Muscle layer of duodenum (tissue), 2 donors: ENCODE data around the gene SOD1.

Experiments
- H3K27ac ChIP-seq: one replicate; pipeline ENCODE4 v1.7.0; 2013; ENCODE audit warnings: mild to moderate bottlenecking, low read length
- H3K27me3 ChIP-seq: one replicate; pipeline ENCODE4 v1.7.0; 2013; ENCODE audit warnings: low read depth, mild to moderate bottlenecking, control low read depth, low read length
- H3K36me3 ChIP-seq, 2 donors: one replicate each; pipeline ENCODE4 v1.7.0; 2013; ENCODE audit warnings: low read length in 2 of 2, control low read depth in 1 of 2, mild to moderate bottlenecking in 1 of 2; ENCODE audit not compliant: insufficient read depth in 2 of 2, control insufficient read depth in 1 of 2
- H3K4me1 ChIP-seq, 2 donors: one replicate each; pipeline ENCODE4 v1.7.0; 2013; ENCODE audit warnings: low read length in 2 of 2, mild to moderate bottlenecking in 2 of 2, control low read depth in 1 of 2, moderate library complexity in 1 of 2; ENCODE audit not compliant: insufficient read depth in 2 of 2, control insufficient read depth in 1 of 2
- H3K4me3 ChIP-seq, 2 donors: one replicate each; pipeline ENCODE4 v1.7.0; 2013; ENCODE audit warnings: low read length in 2 of 2, low read depth in 1 of 2, mild to moderate bottlenecking in 1 of 2
- H3K9me3 ChIP-seq, 2 donors: one replicate each; pipeline ENCODE4 v1.7.0; 2013; ENCODE audit warnings: low read length in 2 of 2, control low read depth in 1 of 2, mild to moderate bottlenecking in 1 of 2; ENCODE audit not compliant: control insufficient read depth in 1 of 2
- donor health status: healthy.

SOD1 gene

DNA sequence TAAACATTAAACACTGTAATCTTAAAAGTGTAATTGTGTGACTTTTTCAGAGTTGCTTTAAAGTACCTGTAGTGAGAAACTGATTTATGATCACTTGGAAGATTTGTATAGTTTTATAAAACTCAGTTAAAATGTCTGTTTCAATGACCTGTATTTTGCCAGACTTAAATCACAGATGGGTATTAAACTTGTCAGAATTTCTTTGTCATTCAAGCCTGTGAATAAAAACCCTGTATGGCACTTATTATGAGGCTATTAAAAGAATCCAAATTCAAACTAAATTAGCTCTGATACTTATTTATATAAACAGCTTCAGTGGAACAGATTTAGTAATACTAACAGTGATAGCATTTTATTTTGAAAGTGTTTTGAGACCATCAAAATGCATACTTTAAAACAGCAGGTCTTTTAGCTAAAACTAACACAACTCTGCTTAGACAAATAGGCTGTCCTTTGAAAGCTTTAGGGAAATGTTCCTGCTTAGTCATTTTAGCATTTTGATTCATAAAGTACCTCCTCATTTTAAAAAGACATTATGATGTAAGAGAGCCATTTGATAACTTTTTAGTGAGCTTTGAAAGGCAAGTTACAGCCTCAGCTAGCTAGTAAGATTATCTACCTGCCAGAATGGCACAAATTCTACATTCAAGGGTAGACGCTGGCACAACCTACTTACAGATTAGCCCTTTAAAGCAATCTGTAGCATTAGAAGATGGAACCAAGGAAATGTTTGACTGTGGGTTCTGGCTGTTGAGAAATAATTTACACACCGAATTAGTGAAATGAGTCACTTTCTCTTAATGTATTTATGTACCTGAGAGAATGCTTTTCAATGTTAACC is 9.4 kb downstream of the SOD1 start:
- Histone ChIP-seq H3K4me1 (peaks cover 0 to 6% of the 10 kb centered on the region in 2 donors), H3K36me3 (peaks cover 41 to 48% of the 10 kb centered on the region in 2 donors), H3K27me3 (no peaks in the 10 kb centered on the region), H3K4me3 (no peak overlapping the region), H3K9me3 (no peaks in the 10 kb centered on the region), H3K27ac (no peak overlapping the region)

DNA sequence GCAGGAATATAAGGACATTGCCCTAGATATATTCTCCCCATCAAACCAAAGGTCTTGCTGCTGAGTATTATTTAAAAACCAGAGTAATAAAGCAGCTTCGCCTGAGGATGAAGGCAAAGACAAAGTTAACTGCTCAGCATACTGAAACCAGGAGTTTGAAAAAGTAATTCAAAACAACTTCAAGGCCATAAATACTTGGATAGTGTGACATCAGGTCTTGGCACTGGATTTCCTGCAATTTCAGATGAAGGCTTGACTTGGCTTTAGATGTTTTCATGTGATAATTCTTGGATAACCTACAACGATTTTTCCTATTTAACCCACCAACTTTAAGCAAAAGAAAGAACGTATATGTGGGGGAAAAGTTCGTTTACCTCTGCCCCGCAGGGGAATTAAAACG is 10.6 kb downstream of the SOD1 start:
- Histone ChIP-seq H3K9me3 (no peaks in the 10 kb centered on the region), H3K27me3 (no peaks in the 10 kb centered on the region), H3K27ac (no peak overlapping the region), H3K4me3 (no peak overlapping the region), H3K4me1 (peaks cover 0 to 6% of the 10 kb centered on the region in 2 donors), H3K36me3 (peaks cover 39 to 41% of the 10 kb centered on the region in 2 donors)

DNA sequence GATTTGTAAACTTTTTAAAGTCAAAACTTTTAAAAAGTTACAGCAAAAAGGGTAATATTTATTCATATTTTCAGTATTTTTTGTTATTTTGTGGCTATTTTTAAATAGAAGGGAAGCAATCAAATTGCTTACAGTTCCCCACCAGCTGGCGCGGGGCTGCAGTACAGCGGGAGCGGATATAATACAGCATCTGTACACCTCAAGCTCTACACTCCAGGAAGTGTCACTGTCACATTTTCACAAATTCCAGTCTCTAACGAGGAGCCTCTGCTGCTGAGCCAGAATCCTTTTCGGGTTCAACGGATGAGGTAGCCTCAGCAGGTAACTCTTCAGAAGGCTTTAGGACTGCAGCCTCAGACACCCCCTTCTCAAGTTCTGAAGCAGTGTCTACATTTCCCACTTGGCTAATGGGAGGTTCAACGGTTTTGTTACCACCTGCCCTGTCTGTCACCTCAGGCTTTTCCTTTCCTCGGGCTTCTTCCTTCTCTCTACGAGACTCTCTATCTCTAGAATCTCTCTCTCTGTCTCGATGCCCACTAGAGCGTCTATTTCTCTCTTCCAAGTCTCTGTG is 11.7 kb downstream of the SOD1 start:
- H3K36me3 ChIP-seq, result peaks cover 33 to 41% of the 10 kb centered on the region in 2 donors
- H3K9me3 ChIP-seq, result no peaks in the 10 kb centered on the region
- H3K4me1 ChIP-seq, result no peaks in the 10 kb centered on the region
- H3K27ac ChIP-seq, result no peak overlapping the region
- no peaks in the 10 kb centered on the region for H3K27me3 ChIP-seq
- H3K4me3 ChIP-seq, result no peak overlapping the region

DNA sequence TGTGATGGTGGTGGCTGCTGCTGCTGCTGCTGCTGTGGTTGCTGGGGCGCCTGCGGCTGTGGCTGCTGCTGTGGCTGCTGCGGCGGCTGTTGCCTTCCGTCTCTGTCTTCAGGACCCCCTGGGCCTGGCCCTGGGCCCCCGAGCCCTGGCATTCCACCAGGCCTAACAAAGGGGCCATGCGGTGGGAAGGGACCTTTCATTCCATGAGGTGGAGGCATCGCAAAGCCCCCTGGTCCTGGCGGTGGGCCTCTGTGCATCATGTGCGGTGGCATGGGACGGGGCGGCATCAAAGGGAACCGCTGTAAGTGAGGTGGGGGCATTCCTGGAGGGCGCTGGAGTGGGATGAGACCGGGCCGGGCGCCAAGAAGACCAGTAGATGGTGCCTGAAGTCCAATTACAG is 12.4 kb downstream of the SOD1 start:
- H3K27me3 ChIP-seq, result no peaks in the 10 kb centered on the region
- H3K36me3 ChIP-seq, result peaks cover 31 to 40% of the 10 kb centered on the region in 2 donors
- no peak overlapping the region for H3K27ac ChIP-seq
- H3K4me3 ChIP-seq, result no peak overlapping the region
- H3K9me3 ChIP-seq, result no peaks in the 10 kb centered on the region
- no peaks in the 10 kb centered on the region for H3K4me1 ChIP-seq

DNA sequence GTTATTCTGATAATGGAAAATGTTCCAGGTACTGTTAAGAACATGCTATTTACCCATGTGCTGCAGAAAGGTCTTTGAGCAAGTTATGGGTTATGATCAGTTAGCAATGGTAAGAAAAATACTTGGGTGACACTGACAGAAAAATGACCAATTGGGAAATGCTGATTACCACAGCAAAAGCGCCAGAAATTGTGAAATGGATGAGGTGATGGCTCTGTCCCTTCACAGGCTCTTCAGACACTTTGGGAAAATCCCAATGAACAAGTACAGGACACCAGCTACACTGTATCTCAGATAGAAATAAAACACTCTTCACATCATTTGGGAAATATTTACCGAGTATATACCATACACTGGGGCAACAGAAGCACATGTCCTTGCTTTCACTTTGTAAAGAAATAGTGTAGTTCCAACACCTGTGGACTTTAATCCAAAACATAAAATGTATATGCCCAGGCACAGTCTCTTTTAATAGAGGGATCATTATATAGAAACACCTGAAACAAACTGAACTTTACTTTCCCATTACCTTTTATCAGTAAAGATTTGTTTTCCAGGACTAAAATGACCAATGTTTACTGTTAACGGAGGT is 13.9 kb downstream of the SOD1 start:
- Histone ChIP-seq H3K9me3 (no peaks in the 10 kb centered on the region), H3K27ac (no peak overlapping the region), H3K36me3 (peaks cover 24 to 28% of the 10 kb centered on the region in 2 donors), H3K4me1 (no peaks in the 10 kb centered on the region), H3K4me3 (no peak overlapping the region), H3K27me3 (no peaks in the 10 kb centered on the region)

DNA sequence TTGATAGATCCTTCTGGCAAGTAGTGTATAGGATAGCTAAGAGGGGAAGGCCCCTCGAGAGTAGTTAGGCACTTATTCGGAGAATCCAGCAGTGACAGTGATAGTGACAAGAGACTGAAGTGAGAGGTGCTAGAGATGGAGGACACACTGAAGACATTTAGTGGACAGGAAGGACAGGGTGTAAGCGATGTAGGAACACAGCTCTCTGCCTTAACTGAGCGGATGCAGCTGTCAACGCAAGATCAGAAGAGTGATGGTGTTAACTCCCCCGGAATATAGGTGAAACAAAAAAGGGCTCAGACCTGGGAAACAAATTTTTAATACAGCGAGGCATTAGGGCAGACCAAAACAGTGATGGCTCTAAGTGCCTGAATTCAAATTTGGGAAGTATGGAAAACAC is 15.8 kb downstream of the SOD1 start:
- no peak overlapping the region for H3K27ac ChIP-seq
- no peak overlapping the region for H3K4me3 ChIP-seq
- no peaks in the 10 kb centered on the region for H3K4me1 ChIP-seq
- H3K9me3 ChIP-seq, result no peaks in the 10 kb centered on the region
- H3K27me3 ChIP-seq, result no peaks in the 10 kb centered on the region
- H3K36me3 ChIP-seq, result peaks cover 12 to 17% of the 10 kb centered on the region in 2 donors

DNA sequence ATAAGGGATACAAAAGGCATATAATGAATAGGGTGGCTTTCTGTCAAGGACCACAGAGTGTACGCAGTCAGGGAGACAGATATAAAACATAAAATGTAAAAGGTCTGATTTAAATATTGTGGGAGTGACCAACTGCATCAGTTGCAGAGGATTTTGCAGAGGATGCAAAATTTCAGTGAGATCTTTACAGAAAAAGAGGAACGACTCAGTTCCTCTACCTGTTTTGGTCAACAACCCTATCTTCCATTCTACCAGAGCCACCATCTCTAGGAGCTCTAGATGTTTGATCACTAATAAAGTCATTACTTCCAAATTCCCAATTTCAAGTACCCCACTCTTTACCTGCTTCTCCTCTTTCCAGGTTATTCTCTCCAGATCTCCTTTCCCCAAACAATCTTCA is 16.5 kb downstream of the SOD1 start:
- Histone ChIP-seq H3K4me3 (no peak overlapping the region), H3K27me3 (no peaks in the 10 kb centered on the region), H3K9me3 (no peaks in the 10 kb centered on the region), H3K27ac (no peak overlapping the region), H3K4me1 (no peaks in the 10 kb centered on the region), H3K36me3 (peaks cover 9 to 17% of the 10 kb centered on the region in 2 donors)

DNA sequence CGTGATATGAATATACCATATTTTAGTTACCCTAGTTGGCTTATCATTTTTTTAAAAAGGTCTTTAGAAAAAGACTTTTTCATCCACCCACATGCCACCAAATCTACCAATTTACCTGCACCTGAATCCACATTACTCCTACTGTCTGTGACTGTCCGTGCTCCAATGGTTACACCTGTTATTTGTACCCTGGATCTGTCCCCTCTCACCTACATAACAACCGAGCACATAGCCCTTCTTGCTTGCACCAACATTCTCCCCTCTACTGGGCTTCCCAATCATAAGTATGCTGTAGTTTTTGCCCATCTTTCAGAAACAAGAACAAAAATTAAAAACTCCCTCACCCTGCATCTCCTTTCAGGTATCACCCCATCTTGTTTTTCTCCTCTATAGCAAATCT is 17.6 kb downstream of the SOD1 start:
- peaks cover 3 to 12% of the 10 kb centered on the region in 2 donors for H3K36me3 ChIP-seq
- no peak overlapping the region for H3K27ac ChIP-seq
- no peaks in the 10 kb centered on the region for H3K27me3 ChIP-seq
- H3K4me1 ChIP-seq, result no peaks in the 10 kb centered on the region
- H3K4me3 ChIP-seq, result no peak overlapping the region
- no peaks in the 10 kb centered on the region for H3K9me3 ChIP-seq

DNA sequence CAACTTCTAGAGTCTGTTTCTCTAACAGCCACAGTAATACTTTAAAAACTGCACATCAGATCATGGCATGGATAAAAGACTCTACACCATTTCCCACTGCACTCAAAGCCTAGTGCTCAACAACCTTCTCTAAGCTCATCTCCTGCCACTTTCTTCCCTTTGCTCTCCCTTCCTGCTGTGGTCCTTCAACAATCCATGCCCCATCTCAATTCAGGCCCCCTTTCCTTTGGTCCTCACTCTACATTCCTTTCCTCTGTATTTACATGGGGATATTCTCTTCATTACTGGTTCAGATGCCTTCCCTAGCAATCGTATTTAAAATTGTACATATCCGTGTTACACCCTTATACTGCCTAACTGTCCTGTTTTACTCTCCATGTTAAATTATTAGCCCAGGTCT is 19.0 kb downstream of the SOD1 start:
- Histone ChIP-seq H3K27ac (no peak overlapping the region), H3K36me3 (peaks cover 8 to 24% of the 10 kb centered on the region in 2 donors), H3K9me3 (no peaks in the 10 kb centered on the region), H3K4me3 (no peak overlapping the region), H3K27me3 (no peaks in the 10 kb centered on the region), H3K4me1 (no peaks in the 10 kb centered on the region)

DNA sequence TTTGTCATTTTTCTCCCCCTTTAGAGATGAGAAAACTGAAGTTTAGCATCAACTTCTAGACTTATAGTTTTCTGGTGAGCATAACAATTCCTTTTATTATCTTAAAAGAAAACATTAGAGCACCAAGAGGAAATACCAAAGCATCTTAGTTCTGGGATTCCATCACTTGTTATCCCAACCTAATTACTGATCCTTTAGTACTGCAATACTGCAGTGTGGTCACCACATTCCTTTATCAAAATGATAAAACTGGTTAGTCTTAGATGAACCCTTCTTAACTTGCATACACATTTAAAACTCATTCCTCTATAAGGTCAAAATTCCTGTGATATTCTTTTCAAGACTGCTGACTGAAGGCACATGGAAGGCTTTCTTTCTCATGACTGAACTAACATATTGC is 23.1 kb downstream of the SOD1 start:
- H3K27ac ChIP-seq, result no peak overlapping the region
- H3K4me3 ChIP-seq, result no peak overlapping the region
- no peaks in the 10 kb centered on the region for H3K4me1 ChIP-seq
- no peaks in the 10 kb centered on the region for H3K27me3 ChIP-seq
- no peaks in the 10 kb centered on the region for H3K9me3 ChIP-seq
- H3K36me3 ChIP-seq, result peaks cover 33 to 51% of the 10 kb centered on the region in 2 donors

DNA sequence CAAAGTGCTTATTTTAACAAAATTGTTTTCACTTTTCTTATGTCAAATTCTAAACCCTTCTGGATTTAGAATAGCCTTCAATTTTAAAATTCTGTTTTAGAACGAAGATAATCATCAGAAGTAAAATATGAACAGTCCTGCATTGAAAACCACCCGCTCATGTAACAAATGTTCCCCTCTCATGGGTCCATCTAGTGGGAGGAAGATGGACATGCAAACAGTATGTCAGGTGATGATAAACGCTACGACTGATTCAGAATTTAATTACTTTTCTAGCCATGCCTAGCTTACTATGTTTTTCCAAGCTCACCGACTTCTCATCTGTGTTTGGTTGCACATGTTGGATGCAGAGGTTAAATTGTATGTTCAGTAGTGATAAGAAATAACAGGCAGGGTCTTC is 23.5 kb downstream of the SOD1 start:
- Histone ChIP-seq H3K36me3 (peaks cover 32 to 52% of the 10 kb centered on the region in 2 donors), H3K4me1 (no peaks in the 10 kb centered on the region), H3K27me3 (no peaks in the 10 kb centered on the region), H3K27ac (no peak overlapping the region), H3K9me3 (no peaks in the 10 kb centered on the region), H3K4me3 (no peak overlapping the region)
